ENCODE data around the gene MCRIP2.

DNA sequence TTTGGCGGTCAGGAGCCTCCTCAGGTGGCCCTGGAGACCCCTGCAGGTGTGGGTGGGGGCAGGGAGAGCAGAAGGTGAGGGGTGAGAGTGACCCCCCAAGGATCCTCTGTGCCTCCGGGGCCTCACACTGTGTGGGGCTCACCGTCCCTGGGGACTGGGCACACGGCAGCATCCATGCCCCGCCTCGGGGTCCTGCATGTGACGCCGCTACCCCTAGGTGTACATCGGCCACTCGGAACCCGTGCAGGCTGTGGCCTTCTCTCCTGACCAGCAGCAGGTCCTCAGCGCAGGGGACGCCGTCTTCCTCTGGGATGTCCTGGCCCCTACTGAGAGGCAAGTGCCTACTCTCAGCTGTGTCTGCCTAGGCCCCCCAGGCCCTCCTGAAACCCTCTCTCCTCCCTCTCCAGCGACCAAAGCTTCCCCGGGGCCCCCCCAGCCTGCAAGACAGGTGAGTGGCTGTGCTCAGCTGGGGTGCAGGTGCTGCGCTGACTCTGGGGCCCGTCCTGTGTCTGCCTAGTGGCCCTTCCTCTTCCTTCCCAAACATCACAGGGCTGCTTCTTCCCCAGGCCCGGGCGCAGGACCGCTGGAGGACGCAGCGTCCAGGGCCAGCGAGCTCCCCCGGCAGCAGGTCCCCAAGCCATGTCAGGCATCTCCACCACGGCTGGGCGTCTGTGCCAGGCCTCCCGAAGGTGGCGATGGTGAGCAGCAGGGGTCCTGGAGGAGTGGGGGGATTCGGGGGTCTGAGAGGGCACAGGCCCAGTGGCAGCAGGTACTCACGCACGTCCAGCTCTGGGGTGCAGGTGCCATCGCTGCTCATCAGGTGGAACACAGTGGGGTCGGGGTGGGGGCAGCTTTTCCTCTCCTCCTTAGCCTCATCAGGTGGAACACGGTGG is 17.3 kb downstream of the MCRIP2 start:
- TF ChIP-seq POLR2A (IDR thresholded peaks at IDR 0.05; ENCODE audit: low read depth, low read length) (no peak), TAF1 (IDR thresholded peaks at IDR 0.05; ENCODE audit: low read depth, low read length) (no peak)
